Panc1 (cell line): Measurements from ENCODE around the gene RRM1. TPM values are rescaled to one million over a fixed set of nuclear protein-coding genes. Genes with fewer than 3 reads are reported as not detected.

Experiments used
- ATAC-seq: fragments of 200-7000 bp; cut with Tn5 transposase; 2 replicates; pipeline ENCODE4 v1.9.1; 2020; ENCODE audit warnings: mild to moderate bottlenecking, moderate library complexity
- BruUV-seq: library from RNA; stranded (reverse); fragments of 400-500 nt; replicated peaks from 2 replicates; lab custom pipeline; 2021; lab: Mats Ljungman, UMichigan
- CTCF ChIA-PET: fragments of 300-600 bp; sonication (Branson Sonifier 250); formaldehyde crosslinking; loops from one replicate; lab custom pipeline; 2022; ENCODE audit warnings: antibody characterized with exemption; lab: Charles Lee
- POLR2A ChIA-PET: fragments of 300-600 bp; sonication (Branson Sonifier 250); formaldehyde crosslinking; loops from one replicate; lab custom pipeline; 2022; ENCODE audit warnings: antibody characterized with exemption; lab: Charles Lee
- DNase-seq: peaks from one replicate; pipeline ENCODE4 v3.0.0-alpha.2; 2010; ENCODE audit warnings: low read depth, low spot score
- H3K27ac ChIP-seq: 2 replicates; pipeline ENCODE4 v1.5.1; 2011; ENCODE audit warnings: mild to moderate bottlenecking, low read length, inconsistent platforms
- H3K27me3 ChIP-seq: fragments of 200-500 bp; sonication (Bioruptor generic); 2 replicates; pipeline ENCODE4 v1.6.0; 2014; ENCODE audit warnings: low read length, inconsistent platforms; ENCODE audit not compliant: control insufficient read depth, insufficient read depth
- H3K36me3 ChIP-seq: fragments of 200-500 bp; sonication (Bioruptor generic); 2 replicates; pipeline ENCODE4 v1.5.1; 2014; ENCODE audit warnings: inconsistent platforms, mild to moderate bottlenecking, low read length, moderate library complexity; ENCODE audit not compliant: control insufficient read depth, insufficient read depth
- H3K4me1 ChIP-seq: 2 replicates; pipeline ENCODE4 v1.5.1; 2011; ENCODE audit warnings: inconsistent platforms, mild to moderate bottlenecking, low read length, moderate library complexity; ENCODE audit not compliant: control insufficient read depth, insufficient read depth
- H3K4me3 ChIP-seq, 2 experiments: 2 replicates each; pipeline ENCODE4 v1.5.1; 2011 to 2012; ENCODE audit warnings: low read depth in 2 of 2, low read length in 2 of 2, mild to moderate bottlenecking in 2 of 2, inconsistent platforms in 1 of 2, moderate library complexity in 1 of 2
- H3K9me3 ChIP-seq: fragments of 200-500 bp; sonication (Bioruptor generic); 2 replicates; pipeline ENCODE4 v1.5.1; 2014; ENCODE audit warnings: low read depth, mild to moderate bottlenecking, inconsistent platforms, low read length, moderate library complexity; ENCODE audit not compliant: control insufficient read depth, insufficient read depth
- POLR2AphosphoS5 ChIP-seq: IDR thresholded peaks from 2 replicates; pipeline ENCODE4 v1.6.1; 2012; ENCODE audit warnings: mild to moderate bottlenecking, low read depth, low read length, moderate library complexity
- REST ChIP-seq, 2 experiments: IDR thresholded peaks; 2 replicates each; pipeline ENCODE4 v1.6.1; 2011 to 2012; ENCODE audit warnings: low read depth in 2 of 2, control low read depth in 1 of 2, low read length in 1 of 2, mild to moderate bottlenecking in 1 of 2, moderate library complexity in 1 of 2; ENCODE audit not compliant: insufficient read depth in 1 of 2
- SIN3A ChIP-seq: IDR thresholded peaks from 2 replicates; pipeline ENCODE4 v1.6.1; 2012; ENCODE audit warnings: low read depth, mild to moderate bottlenecking, low read length, moderate library complexity, borderline replicate concordance; ENCODE audit not compliant: insufficient read depth
- TCF7L2 ChIP-seq: IDR thresholded peaks from 2 replicates; pipeline ENCODE4 v1.6.1; 2011; ENCODE audit warnings: mild to moderate bottlenecking, low read depth, low read length, inconsistent platforms
- in situ Hi-C: cut with HindIII; loops from 2 replicates; pipeline ENCODE4 v1.10.0; 2016; ENCODE audit warnings: low sequenced_read_pairs, low pct_unique_long_range_greater_than_20kb
- intact Hi-C: fragments of 100-400 bp; cut with micrococcal nuclease; formaldehyde crosslinking; loops from one replicate; pipeline ENCODE4 v1.10.0; 2022; ENCODE audit not compliant: unreplicated experiment
- total RNA-seq: library from RNA; stranded (reverse); gene quantifications from one replicate; pipeline ENCODE4 v1.2.1, GENCODE V29; 2021; ENCODE audit not compliant: unreplicated experiment
- TF ChIP-seq, protein P1 (sequence below): fragments of 450-650 bp; IDR thresholded peaks from 2 replicates; pipeline ENCODE4 v1.5.1; 2017; ENCODE audit warnings: mild to moderate bottlenecking

RRM1 gene
- total RNA-seq, 1 experiment from 2014 or later = 143 TPM

- POLR2A ChIA-PET = interaction anchor here (0.6 kb wide), 1 partner anchor 378 kb away, joined by 3 read pairs; no protein-coding TSS in a partner anchor
These were observed 89.7 kb downstream of the RRM1 start for GRCh38 chr11:4184163-4184916.

GRCh38 chr11:4185561-4185960 lies 91.0 kb downstream of the RRM1 start:
- no peak for DNase-seq
- TF ChIP-seq, protein P1, sequence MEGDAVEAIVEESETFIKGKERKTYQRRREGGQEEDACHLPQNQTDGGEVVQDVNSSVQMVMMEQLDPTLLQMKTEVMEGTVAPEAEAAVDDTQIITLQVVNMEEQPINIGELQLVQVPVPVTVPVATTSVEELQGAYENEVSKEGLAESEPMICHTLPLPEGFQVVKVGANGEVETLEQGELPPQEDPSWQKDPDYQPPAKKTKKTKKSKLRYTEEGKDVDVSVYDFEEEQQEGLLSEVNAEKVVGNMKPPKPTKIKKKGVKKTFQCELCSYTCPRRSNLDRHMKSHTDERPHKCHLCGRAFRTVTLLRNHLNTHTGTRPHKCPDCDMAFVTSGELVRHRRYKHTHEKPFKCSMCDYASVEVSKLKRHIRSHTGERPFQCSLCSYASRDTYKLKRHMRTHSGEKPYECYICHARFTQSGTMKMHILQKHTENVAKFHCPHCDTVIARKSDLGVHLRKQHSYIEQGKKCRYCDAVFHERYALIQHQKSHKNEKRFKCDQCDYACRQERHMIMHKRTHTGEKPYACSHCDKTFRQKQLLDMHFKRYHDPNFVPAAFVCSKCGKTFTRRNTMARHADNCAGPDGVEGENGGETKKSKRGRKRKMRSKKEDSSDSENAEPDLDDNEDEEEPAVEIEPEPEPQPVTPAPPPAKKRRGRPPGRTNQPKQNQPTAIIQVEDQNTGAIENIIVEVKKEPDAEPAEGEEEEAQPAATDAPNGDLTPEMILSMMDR = no peak
- no peak for TF ChIP-seq POLR2AphosphoS5
- no peak for TF ChIP-seq REST (IDR thresholded peaks at IDR 0.05; ENCODE audit: insufficient read depth in 1 of 2, low read depth in 2 of 2, low read length in 1 of 2)
- H3K9me3 ChIP-seq = no peaks in the 10 kb centered on the region
- H3K4me3 ChIP-seq = no peak overlapping the region
- H3K36me3 ChIP-seq = no peaks in the 10 kb centered on the region
- H3K4me1 ChIP-seq = no peaks in the 10 kb centered on the region
- no TSS peak for BruUV-seq
- POLR2A ChIA-PET = no interaction called here
- in situ Hi-C loops = no loop called here
- H3K27ac ChIP-seq = no peak overlapping the region
- CTCF ChIA-PET = interaction anchor here (3.1 to 3.3 kb wide), 2 partner anchors 308 to 355 kb away, joined by 25 to 38 read pairs; no protein-coding TSS in a partner anchor
- H3K27me3 ChIP-seq = peaks cover 6% of the 10 kb centered on the region; the same call in 1 of the 2 replicates
- intact Hi-C loops = loop anchor here (10.0 kb wide), 4 partner anchors 419 to 1099 kb away; partner anchors contain the start of genes OR51V1 and TRIM68
- no peak for ATAC-seq

More at GRCh38 chr11:4184163-4184916, 89.7 kb downstream of the RRM1 start:
- no peaks in the 10 kb centered on the region for H3K36me3 ChIP-seq
- no peak overlapping the region for H3K4me3 ChIP-seq
- H3K9me3 ChIP-seq = no peaks in the 10 kb centered on the region
- in situ Hi-C loops (no loop called here), intact Hi-C loops (loop anchor here (10.0 kb wide), 4 partner anchors 420 to 1100 kb away; partner anchors contain the start of genes OR51V1 and TRIM68)
- BruUV-seq = no TSS peak
- CTCF ChIA-PET = interaction anchor here (2.0 kb wide), 1 partner anchor 355 kb away, joined by 6 read pairs; no protein-coding TSS in a partner anchor
- H3K4me1 ChIP-seq = no peaks in the 10 kb centered on the region
- DNase-seq (no peak), ATAC-seq (no peak)
- peaks cover 6% of the 10 kb centered on the region; the same call in 1 of the 2 replicates for H3K27me3 ChIP-seq
- no peak overlapping the region for H3K27ac ChIP-seq
- no peak for TF ChIP-seq POLR2AphosphoS5
- no peak for TF ChIP-seq REST (IDR thresholded peaks at IDR 0.05; ENCODE audit: insufficient read depth in 1 of 2, low read depth in 2 of 2, low read length in 1 of 2)
- no peak for TF ChIP-seq TCF7L2
- TF ChIP-seq, protein P1 = no peak
- no peak for TF ChIP-seq SIN3A
